WTC11 (cell line): ENCODE data around the gene AFF3. TPM values are rescaled to one million over a fixed set of nuclear protein-coding genes. Genes with fewer than 3 reads are reported as not detected.

Experiments used
- ATAC-seq: fragments of 200-7000 bp; cut with Tn5 transposase; 2 replicates; pipeline ENCODE4 v1.10.0; 2021; ENCODE audit warnings: mild to moderate bottlenecking, moderate library complexity
- CTCF ChIA-PET: fragments of 300-600 bp; sonication (Branson Sonifier 250); formaldehyde crosslinking; loops from one replicate; lab custom pipeline; 2021; ENCODE audit warnings: antibody characterized with exemption; lab: Charles Lee
- POLR2A ChIA-PET: fragments of 350-600 bp; sonication (Branson Sonifier 250); formaldehyde crosslinking; loops from one replicate; lab custom pipeline; 2021; ENCODE audit warnings: antibody characterized with exemption; lab: Charles Lee
- DNase-seq: peaks from one replicate; pipeline ENCODE4 v3.0.0; 2021; ENCODE audit warnings: low spot score
- H3K27ac Mint-ChIP-seq: 2 replicates; pipeline ENCODE4 v1.8.0; 2021; ENCODE audit warnings: mixed read lengths
- H3K27me3 Mint-ChIP-seq: 2 replicates; pipeline ENCODE4 v1.8.0; 2021; ENCODE audit warnings: low read depth, mild to moderate bottlenecking, moderate library complexity, mixed read lengths
- H3K36me3 Mint-ChIP-seq: 2 replicates; pipeline ENCODE4 v1.8.0; 2021; ENCODE audit warnings: mixed read lengths
- H3K4me1 Mint-ChIP-seq: 2 replicates; pipeline ENCODE4 v1.8.0; 2022; ENCODE audit warnings: mixed read lengths
- H3K4me3 Mint-ChIP-seq: 2 replicates; pipeline ENCODE4 v1.8.0; 2021; ENCODE audit warnings: mild to moderate bottlenecking, moderate library complexity, mixed read lengths
- H3K9me3 Mint-ChIP-seq: 2 replicates; pipeline ENCODE4 v1.8.0; 2021; ENCODE audit warnings: mixed read lengths
- ATF3 ChIP-seq: sonication (generic); formaldehyde crosslinking; conservative IDR thresholded peaks from 2 replicates; pipeline ENCODE4 v1.8.1; 2022; ENCODE audit warnings: mild to moderate bottlenecking, missing genetic modification reagents
- CBFB ChIP-seq: sonication (generic); formaldehyde crosslinking; IDR thresholded peaks from 2 replicates; pipeline ENCODE4 v1.8.1; 2022; ENCODE audit warnings: mild to moderate bottlenecking, low read depth, missing genetic modification reagents
- ESRRA ChIP-seq: sonication (generic); formaldehyde crosslinking; IDR thresholded peaks from 2 replicates; pipeline ENCODE4 v1.8.1; 2022; ENCODE audit warnings: mild to moderate bottlenecking, missing genetic modification reagents, borderline replicate concordance
- GRHL2 ChIP-seq: fragments of 250-450 bp; sonication (Bioruptor Pico); IDR thresholded peaks from 2 replicates; pipeline ENCODE4 v1.8.0; 2022; ENCODE audit warnings: mild to moderate bottlenecking, moderate library complexity; ENCODE audit not compliant: insufficient replicate concordance, severe bottlenecking
- KAT7 ChIP-seq: sonication (generic); formaldehyde crosslinking; IDR thresholded peaks from 2 replicates; pipeline ENCODE4 v1.8.1; 2023; ENCODE audit warnings: missing genetic modification reagents, mild to moderate bottlenecking, borderline replicate concordance
- NR2C2 ChIP-seq: sonication (generic); formaldehyde crosslinking; IDR thresholded peaks from 2 replicates; pipeline ENCODE4 v1.8.0; 2022; ENCODE audit warnings: mild to moderate bottlenecking, missing genetic modification reagents
- PREB ChIP-seq: sonication (generic); formaldehyde crosslinking; IDR thresholded peaks from 2 replicates; pipeline ENCODE4 v1.8.1; 2022; ENCODE audit warnings: mild to moderate bottlenecking, missing genetic modification reagents, moderate library complexity, borderline replicate concordance
- TEAD1 ChIP-seq: sonication (generic); formaldehyde crosslinking; IDR thresholded peaks from 2 replicates; pipeline ENCODE4 v1.8.0; 2022; ENCODE audit warnings: mild to moderate bottlenecking, missing genetic modification reagents
- ZBTB21 ChIP-seq: sonication (generic); formaldehyde crosslinking; IDR thresholded peaks from 2 replicates; pipeline ENCODE4 v1.8.1; 2023; ENCODE audit warnings: mild to moderate bottlenecking, missing genetic modification reagents, borderline replicate concordance
- ZNF423 ChIP-seq: fragments of 250-450 bp; sonication (Bioruptor Pico); IDR thresholded peaks from 2 replicates; pipeline ENCODE4 v2.1.2; 2022; ENCODE audit warnings: mild to moderate bottlenecking, moderate library complexity
- total RNA-seq: library from RNA; stranded (reverse); gene quantifications from 3 replicates; pipeline ENCODE4 v1.2.3, GENCODE V29; 2021
- TF ChIP-seq, protein P1 (sequence below): fragments of 250-450 bp; sonication (Bioruptor Pico); IDR thresholded peaks from 2 replicates; pipeline ENCODE4 v1.9.0; 2021; ENCODE audit warnings: mild to moderate bottlenecking
- TF ChIP-seq, protein P2 (sequence below): sonication (generic); formaldehyde crosslinking; IDR thresholded peaks from 2 replicates; pipeline ENCODE4 v1.8.1; 2023; ENCODE audit warnings: mild to moderate bottlenecking, missing genetic modification reagents
- TF ChIP-seq, protein P3 (sequence below): sonication (generic); formaldehyde crosslinking; IDR thresholded peaks from 2 replicates; pipeline ENCODE4 v1.8.1; 2023; ENCODE audit warnings: mild to moderate bottlenecking, missing genetic modification reagents
- TF ChIP-seq, protein P4 (sequence below): sonication (generic); formaldehyde crosslinking; IDR thresholded peaks from 2 replicates; pipeline ENCODE4 v1.8.0; 2022; ENCODE audit warnings: mild to moderate bottlenecking, missing genetic modification reagents
- TF ChIP-seq, protein P5 (sequence below): sonication (generic); formaldehyde crosslinking; IDR thresholded peaks from 2 replicates; pipeline ENCODE4 v1.8.1; 2022; ENCODE audit warnings: mild to moderate bottlenecking, moderate library complexity, missing genetic modification reagents
- TF ChIP-seq, protein P6 (sequence below): sonication (generic); formaldehyde crosslinking; IDR thresholded peaks from 2 replicates; pipeline ENCODE4 v1.8.0; 2023; ENCODE audit warnings: missing genetic modification reagents, mild to moderate bottlenecking, borderline replicate concordance
- TF ChIP-seq, protein P7 (sequence below): sonication (generic); formaldehyde crosslinking; IDR thresholded peaks from 2 replicates; pipeline ENCODE4 v1.8.1; 2022; ENCODE audit warnings: low read depth, missing genetic modification reagents, borderline replicate concordance

AFF3 gene
- total RNA-seq, 1 experiment from 2014 or later: 1.2 TPM

GRCh38 chr2:100041385-100041784 lies 101.0 kb downstream of the AFF3 start:
- ChIA-PET CTCF (interaction anchor here (1.1 to 2.2 kb wide), 2 partner anchors 174 to 219 kb away, joined by 3 to 6 read pairs; no protein-coding TSS in a partner anchor), POLR2A (no interaction called here)
- TF ChIP-seq, protein P1, sequence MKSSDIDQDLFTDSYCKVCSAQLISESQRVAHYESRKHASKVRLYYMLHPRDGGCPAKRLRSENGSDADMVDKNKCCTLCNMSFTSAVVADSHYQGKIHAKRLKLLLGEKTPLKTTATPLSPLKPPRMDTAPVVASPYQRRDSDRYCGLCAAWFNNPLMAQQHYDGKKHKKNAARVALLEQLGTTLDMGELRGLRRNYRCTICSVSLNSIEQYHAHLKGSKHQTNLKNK (CRISPR knock-in tag): no peak
- TF ChIP-seq, protein P2, sequence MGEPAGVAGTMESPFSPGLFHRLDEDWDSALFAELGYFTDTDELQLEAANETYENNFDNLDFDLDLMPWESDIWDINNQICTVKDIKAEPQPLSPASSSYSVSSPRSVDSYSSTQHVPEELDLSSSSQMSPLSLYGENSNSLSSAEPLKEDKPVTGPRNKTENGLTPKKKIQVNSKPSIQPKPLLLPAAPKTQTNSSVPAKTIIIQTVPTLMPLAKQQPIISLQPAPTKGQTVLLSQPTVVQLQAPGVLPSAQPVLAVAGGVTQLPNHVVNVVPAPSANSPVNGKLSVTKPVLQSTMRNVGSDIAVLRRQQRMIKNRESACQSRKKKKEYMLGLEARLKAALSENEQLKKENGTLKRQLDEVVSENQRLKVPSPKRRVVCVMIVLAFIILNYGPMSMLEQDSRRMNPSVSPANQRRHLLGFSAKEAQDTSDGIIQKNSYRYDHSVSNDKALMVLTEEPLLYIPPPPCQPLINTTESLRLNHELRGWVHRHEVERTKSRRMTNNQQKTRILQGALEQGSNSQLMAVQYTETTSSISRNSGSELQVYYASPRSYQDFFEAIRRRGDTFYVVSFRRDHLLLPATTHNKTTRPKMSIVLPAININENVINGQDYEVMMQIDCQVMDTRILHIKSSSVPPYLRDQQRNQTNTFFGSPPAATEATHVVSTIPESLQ (CRISPR knock-in tag): no peak
- TF ChIP-seq NR2C2 (CRISPR knock-in tag): no peak
- TF ChIP-seq ATF3 (CRISPR knock-in tag): no peak
- TF ChIP-seq PREB (CRISPR knock-in tag): no peak
- TF ChIP-seq, protein P3, sequence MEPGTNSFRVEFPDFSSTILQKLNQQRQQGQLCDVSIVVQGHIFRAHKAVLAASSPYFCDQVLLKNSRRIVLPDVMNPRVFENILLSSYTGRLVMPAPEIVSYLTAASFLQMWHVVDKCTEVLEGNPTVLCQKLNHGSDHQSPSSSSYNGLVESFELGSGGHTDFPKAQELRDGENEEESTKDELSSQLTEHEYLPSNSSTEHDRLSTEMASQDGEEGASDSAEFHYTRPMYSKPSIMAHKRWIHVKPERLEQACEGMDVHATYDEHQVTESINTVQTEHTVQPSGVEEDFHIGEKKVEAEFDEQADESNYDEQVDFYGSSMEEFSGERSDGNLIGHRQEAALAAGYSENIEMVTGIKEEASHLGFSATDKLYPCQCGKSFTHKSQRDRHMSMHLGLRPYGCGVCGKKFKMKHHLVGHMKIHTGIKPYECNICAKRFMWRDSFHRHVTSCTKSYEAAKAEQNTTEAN (CRISPR knock-in tag): no peak
- TF ChIP-seq, protein P4, sequence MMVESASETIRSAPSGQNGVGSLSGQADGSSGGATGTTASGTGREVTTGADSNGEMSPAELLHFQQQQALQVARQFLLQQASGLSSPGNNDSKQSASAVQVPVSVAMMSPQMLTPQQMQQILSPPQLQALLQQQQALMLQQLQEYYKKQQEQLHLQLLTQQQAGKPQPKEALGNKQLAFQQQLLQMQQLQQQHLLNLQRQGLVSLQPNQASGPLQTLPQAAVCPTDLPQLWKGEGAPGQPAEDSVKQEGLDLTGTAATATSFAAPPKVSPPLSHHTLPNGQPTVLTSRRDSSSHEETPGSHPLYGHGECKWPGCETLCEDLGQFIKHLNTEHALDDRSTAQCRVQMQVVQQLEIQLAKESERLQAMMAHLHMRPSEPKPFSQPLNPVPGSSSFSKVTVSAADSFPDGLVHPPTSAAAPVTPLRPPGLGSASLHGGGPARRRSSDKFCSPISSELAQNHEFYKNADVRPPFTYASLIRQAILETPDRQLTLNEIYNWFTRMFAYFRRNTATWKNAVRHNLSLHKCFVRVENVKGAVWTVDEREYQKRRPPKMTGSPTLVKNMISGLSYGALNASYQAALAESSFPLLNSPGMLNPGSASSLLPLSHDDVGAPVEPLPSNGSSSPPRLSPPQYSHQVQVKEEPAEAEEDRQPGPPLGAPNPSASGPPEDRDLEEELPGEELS (CRISPR knock-in tag): no peak
- TF ChIP-seq ZBTB21: no peak
- TF ChIP-seq ESRRA (CRISPR knock-in tag): no peak
- no peak for TF ChIP-seq TEAD1 (CRISPR knock-in tag)
- TF ChIP-seq, protein P5, sequence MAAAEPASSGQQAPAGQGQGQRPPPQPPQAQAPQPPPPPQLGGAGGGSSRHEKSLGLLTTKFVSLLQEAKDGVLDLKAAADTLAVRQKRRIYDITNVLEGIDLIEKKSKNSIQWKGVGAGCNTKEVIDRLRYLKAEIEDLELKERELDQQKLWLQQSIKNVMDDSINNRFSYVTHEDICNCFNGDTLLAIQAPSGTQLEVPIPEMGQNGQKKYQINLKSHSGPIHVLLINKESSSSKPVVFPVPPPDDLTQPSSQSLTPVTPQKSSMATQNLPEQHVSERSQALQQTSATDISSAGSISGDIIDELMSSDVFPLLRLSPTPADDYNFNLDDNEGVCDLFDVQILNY (CRISPR knock-in tag): no peak
- TF ChIP-seq, protein P6, sequence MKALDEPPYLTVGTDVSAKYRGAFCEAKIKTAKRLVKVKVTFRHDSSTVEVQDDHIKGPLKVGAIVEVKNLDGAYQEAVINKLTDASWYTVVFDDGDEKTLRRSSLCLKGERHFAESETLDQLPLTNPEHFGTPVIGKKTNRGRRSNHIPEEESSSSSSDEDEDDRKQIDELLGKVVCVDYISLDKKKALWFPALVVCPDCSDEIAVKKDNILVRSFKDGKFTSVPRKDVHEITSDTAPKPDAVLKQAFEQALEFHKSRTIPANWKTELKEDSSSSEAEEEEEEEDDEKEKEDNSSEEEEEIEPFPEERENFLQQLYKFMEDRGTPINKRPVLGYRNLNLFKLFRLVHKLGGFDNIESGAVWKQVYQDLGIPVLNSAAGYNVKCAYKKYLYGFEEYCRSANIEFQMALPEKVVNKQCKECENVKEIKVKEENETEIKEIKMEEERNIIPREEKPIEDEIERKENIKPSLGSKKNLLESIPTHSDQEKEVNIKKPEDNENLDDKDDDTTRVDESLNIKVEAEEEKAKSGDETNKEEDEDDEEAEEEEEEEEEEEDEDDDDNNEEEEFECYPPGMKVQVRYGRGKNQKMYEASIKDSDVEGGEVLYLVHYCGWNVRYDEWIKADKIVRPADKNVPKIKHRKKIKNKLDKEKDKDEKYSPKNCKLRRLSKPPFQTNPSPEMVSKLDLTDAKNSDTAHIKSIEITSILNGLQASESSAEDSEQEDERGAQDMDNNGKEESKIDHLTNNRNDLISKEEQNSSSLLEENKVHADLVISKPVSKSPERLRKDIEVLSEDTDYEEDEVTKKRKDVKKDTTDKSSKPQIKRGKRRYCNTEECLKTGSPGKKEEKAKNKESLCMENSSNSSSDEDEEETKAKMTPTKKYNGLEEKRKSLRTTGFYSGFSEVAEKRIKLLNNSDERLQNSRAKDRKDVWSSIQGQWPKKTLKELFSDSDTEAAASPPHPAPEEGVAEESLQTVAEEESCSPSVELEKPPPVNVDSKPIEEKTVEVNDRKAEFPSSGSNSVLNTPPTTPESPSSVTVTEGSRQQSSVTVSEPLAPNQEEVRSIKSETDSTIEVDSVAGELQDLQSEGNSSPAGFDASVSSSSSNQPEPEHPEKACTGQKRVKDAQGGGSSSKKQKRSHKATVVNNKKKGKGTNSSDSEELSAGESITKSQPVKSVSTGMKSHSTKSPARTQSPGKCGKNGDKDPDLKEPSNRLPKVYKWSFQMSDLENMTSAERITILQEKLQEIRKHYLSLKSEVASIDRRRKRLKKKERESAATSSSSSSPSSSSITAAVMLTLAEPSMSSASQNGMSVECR (CRISPR knock-in tag): no peak
- no peak for TF ChIP-seq GRHL2
- TF ChIP-seq, protein P7, sequence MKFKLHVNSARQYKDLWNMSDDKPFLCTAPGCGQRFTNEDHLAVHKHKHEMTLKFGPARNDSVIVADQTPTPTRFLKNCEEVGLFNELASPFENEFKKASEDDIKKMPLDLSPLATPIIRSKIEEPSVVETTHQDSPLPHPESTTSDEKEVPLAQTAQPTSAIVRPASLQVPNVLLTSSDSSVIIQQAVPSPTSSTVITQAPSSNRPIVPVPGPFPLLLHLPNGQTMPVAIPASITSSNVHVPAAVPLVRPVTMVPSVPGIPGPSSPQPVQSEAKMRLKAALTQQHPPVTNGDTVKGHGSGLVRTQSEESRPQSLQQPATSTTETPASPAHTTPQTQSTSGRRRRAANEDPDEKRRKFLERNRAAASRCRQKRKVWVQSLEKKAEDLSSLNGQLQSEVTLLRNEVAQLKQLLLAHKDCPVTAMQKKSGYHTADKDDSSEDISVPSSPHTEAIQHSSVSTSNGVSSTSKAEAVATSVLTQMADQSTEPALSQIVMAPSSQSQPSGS (CRISPR knock-in tag): no peak
- no peak for TF ChIP-seq ZNF423 (CRISPR knock-in tag)
- no peak for TF ChIP-seq KAT7 (CRISPR knock-in tag)
- no peak for TF ChIP-seq CBFB (CRISPR knock-in tag)
- Mint-ChIP-seq H3K9me3 (no peaks in the 10 kb centered on the region), H3K4me1 (peaks cover 11% of the 10 kb centered on the region), H3K4me3 (no peak overlapping the region), H3K36me3 (no peaks in the 10 kb centered on the region), H3K27me3 (no peaks in the 10 kb centered on the region), H3K27ac (no peak overlapping the region)
- ATAC-seq (no peak), DNase-seq (no peak)
